Thyroid gland (tissue), 4 donors: ENCODE measurements around the gene TNRC18. TPM values are rescaled to one million over a fixed set of nuclear protein-coding genes. Genes with fewer than 3 reads are reported as not detected.
A peak's percentile ranks its signal among the peaks of the same experiment; 100 is the strongest.

Experiments
- DNase-seq, 2 donors: peaks; one replicate each; pipeline ENCODE4 v3.0.0-alpha.2; 2019
- H3K27ac ChIP-seq, 3 donors: fragments of 200-600 bp; sonication (generic); 1 replicate in 2 of 3; 2 replicates in 1 of 3; pipeline ENCODE4 v1.5.1; 2016 to 2019; ENCODE audit warnings: mild to moderate bottlenecking in 1 of 3, moderate library complexity in 1 of 3
- H3K27me3 ChIP-seq: fragments of 200-600 bp; sonication (generic); one replicate; pipeline ENCODE4 v1.5.1; 2019
- H3K36me3 ChIP-seq, 2 donors: fragments of 200-600 bp; sonication (generic); one replicate each; pipeline ENCODE4 v1.5.1; 2016 to 2019
- H3K4me1 ChIP-seq, 2 donors: fragments of 200-600 bp; sonication (generic); one replicate each; pipeline ENCODE4 v1.5.1; 2017 to 2019
- H3K4me3 ChIP-seq, 3 donors: fragments of 200-600 bp; sonication (generic); replicated peaks in 1 of 3; 1 replicate in 2 of 3; 2 replicates in 1 of 3; pipeline ENCODE4 v1.5.1; 2016; ENCODE audit warnings: mild to moderate bottlenecking in 1 of 3
- H3K9me3 ChIP-seq: fragments of 200-600 bp; sonication (generic); one replicate; pipeline ENCODE4 v1.5.1; 2017
- POLR2A ChIP-seq, 2 donors: fragments of 450-650 bp; IDR thresholded peaks; one replicate each; pipeline ENCODE4 v1.6.1; 2017; ENCODE audit warnings: antibody characterized with exemption in 2 of 2, mild to moderate bottlenecking in 2 of 2, moderate library complexity in 1 of 2
- WGBS, 2 donors: methylation state at CpG; one replicate each; pipeline ENCODE4 v1.1.5; 2017; 5-methylcytosine and 5-hydroxymethylcytosine counted together
- intact Hi-C: fragments of 100-400 bp; cut with DNase I; formaldehyde crosslinking; loops from one replicate; pipeline ENCODE4 v1.15.1; 2023
- total RNA-seq, 4 donors: library from RNA; depleted of rRNA; stranded (reverse); fragments of >200 nt; gene quantifications; one replicate each; pipeline ENCODE4 v1.2.3, GENCODE V29; 2016
- TF ChIP-seq, protein P1 (sequence below), 6 experiments: fragments of 200-600 bp in 3 of 6; fragments of 450-650 bp in 3 of 6; sonication (generic) in 3 of 6; IDR thresholded peaks; one replicate each; pipeline ENCODE4 v1.5.1; 2016 to 2019; ENCODE audit warnings: antibody characterized with exemption in 6 of 6, mild to moderate bottlenecking in 2 of 6, inconsistent platforms in 1 of 6, moderate library complexity in 1 of 6

TNRC18 gene
- total RNA-seq, 4 donors from 2014 or later, result 47.0 to 173 (median 94.8) TPM

DNA sequence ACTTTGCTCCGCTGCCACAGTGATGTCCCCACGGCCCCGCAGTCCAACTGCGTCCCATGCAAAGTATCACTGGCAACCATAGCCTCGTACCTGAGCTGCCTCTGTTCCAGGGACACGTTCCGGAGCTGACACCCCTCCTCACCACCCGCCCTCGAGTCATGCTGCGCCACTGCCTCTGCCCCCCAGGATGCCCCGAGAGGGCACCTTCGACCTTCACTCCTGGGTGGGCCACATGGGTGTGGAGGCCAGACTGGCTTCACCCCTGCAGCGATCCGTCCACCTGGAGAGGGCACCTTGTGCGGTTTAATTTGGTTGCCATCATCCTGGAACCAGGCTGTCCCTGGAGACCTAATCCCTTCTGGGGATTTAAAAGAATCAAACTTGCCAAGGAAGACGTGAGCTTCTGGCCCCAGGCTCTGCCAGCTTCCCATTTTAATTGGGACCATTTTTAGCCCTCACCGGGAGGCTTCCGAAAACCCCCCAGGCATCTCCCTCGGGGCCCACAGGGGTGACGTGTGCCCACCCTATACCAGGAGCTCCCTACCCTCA, 19.2 kb upstream of the TNRC18 start:
- H3K9me3 ChIP-seq, result no peaks in the 10 kb centered on the region
- no peak overlapping the region for H3K27ac ChIP-seq
- no peak overlapping the region for H3K4me3 ChIP-seq
- 91 to 92% methylated on average over 20 of the region's 20 CpGs for WGBS, 2 donors
- TF ChIP-seq POLR2A (IDR thresholded peaks at IDR 0.05), result no peak
- TF ChIP-seq, protein P1, sequence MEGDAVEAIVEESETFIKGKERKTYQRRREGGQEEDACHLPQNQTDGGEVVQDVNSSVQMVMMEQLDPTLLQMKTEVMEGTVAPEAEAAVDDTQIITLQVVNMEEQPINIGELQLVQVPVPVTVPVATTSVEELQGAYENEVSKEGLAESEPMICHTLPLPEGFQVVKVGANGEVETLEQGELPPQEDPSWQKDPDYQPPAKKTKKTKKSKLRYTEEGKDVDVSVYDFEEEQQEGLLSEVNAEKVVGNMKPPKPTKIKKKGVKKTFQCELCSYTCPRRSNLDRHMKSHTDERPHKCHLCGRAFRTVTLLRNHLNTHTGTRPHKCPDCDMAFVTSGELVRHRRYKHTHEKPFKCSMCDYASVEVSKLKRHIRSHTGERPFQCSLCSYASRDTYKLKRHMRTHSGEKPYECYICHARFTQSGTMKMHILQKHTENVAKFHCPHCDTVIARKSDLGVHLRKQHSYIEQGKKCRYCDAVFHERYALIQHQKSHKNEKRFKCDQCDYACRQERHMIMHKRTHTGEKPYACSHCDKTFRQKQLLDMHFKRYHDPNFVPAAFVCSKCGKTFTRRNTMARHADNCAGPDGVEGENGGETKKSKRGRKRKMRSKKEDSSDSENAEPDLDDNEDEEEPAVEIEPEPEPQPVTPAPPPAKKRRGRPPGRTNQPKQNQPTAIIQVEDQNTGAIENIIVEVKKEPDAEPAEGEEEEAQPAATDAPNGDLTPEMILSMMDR (IDR thresholded peaks at IDR 0.05), result no peak
- intact Hi-C loops, result loop anchor here (5.0 kb wide), 1 partner anchor 76 kb away; no protein-coding TSS in a partner anchor
- no peaks in the 10 kb centered on the region for H3K36me3 ChIP-seq
- no peak for DNase-seq
- no peaks in the 10 kb centered on the region for H3K27me3 ChIP-seq
- peaks cover 11 to 19% of the 10 kb centered on the region in 2 donors for H3K4me1 ChIP-seq

DNA sequence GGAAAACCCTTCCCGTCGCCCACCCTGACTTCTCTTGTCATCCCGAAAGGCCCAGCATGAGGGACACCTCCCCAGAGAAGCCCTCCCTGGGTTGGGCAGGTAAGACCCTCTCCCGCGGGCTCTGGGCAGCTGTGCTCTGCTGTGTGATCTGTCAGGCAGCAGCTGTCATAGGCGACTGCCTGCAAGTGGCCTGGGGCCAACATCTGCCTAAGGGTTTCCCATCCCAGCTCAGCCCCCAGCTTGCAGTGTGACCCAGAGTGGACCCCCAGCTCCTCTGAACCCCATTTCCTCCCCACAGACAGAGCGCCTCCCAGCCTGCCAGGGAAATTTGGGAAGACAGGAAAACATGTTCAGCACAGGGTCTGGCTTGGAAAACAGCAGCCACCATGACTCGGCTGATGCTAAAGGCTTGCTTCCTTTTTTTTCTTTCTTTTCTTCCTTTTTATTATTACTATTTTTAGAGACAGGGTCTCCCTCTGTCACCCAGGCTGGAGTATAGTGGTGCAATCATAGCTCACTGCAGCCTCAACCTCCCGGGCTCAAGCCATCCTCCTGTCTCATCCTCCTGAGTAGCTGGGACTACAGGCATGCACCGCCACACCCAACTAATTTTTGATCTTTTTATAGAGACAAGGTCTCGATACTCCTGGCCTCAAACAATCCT, 18.3 kb upstream of the TNRC18 start:
- H3K27ac ChIP-seq, result no peak overlapping the region
- H3K36me3 ChIP-seq, result no peaks in the 10 kb centered on the region
- DNase-seq, result no peak
- H3K4me3 ChIP-seq, result no peak overlapping the region
- no peaks in the 10 kb centered on the region for H3K27me3 ChIP-seq
- intact Hi-C loops, result loop anchor here (5.0 kb wide), 1 partner anchor 75 kb away; no protein-coding TSS in a partner anchor
- no peaks in the 10 kb centered on the region for H3K9me3 ChIP-seq
- H3K4me1 ChIP-seq, result peaks cover 14 to 23% of the 10 kb centered on the region in 2 donors
- WGBS, 2 donors, result 69 to 74% methylated on average over 10 to 11 of the region's 11 CpGs
- TF ChIP-seq, protein P1 (IDR thresholded peaks at IDR 0.05), result no peak
- no peak for TF ChIP-seq POLR2A (IDR thresholded peaks at IDR 0.05)

DNA sequence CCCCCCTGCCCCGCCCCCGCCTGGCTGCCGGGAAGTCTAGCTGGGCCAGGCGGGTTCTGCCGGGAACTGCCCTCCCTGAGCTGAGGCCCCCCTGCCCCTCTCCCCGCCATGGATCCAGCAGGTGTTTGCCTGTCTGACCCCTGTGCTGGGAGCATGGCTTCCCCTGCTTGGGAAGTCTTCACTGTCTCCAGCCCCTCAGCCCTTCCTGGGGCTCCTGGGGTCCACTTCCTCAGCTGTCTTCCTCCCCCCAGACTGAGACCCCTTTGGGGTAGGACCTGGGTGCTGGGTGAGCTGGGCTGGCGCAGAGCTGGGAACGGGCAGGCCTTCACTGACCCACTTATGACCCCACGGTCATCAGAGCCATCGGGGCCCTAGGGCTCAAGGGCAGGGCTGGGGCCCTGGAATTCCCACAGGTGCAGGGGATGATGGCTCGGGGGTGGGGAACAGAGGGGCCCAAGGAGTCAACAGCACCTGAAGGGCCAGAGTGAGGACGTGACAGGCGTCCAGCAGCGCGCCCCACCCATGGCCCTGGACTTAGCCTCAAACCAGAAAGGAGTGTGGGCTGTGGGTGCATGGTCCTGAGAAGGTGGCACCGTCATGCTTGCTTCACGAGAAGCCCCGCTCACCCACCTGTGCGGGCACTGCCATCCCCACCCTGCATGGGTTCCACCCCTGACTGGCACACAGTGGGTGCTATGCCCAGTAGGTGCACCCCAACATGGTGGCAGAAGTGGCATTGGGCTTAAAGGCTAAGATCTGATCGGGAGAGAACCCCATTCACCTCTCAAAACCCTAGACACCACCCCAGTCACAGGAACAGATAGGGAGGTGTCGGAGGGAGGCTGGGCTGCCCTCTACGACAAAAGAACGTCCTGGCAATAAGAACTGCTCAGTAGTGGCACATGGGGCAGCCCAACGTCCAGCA, 16.2 kb upstream of the TNRC18 start:
- Histone ChIP-seq H3K36me3 (no peaks in the 10 kb centered on the region), H3K9me3 (no peaks in the 10 kb centered on the region), H3K4me1 (peaks cover 14 to 23% of the 10 kb centered on the region in 2 donors), H3K27me3 (no peaks in the 10 kb centered on the region), H3K4me3 (no peak overlapping the region), H3K27ac (no peak overlapping the region)
- TF ChIP-seq POLR2A (IDR thresholded peaks at IDR 0.05), result no peak
- TF ChIP-seq, protein P1 (IDR thresholded peaks at IDR 0.05), result no peak
- DNase-seq, result no peak
- intact Hi-C loops, result loop anchor here (5.0 kb wide), 1 partner anchor 73 kb away; no protein-coding TSS in a partner anchor
- 90 to 94% methylated on average over 16 to 18 of the region's 24 CpGs for WGBS, 2 donors

DNA sequence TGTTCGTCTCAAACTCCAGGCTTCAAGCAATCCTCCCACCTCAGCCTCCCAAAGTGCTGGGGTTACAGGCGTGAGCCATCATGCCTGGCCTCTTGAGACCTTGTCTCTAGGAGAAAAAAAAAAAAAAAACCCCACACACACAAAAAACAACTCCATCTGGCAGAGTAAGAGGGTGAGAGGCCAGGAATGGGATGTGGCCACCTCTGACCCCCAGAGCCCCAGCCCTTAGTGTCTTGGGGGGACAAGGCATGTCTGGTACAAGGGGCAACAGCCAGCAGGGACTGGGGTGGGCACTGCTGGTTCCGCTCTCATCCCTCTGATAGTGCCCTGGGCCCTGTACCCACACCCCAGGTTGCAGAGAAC, 15.6 kb upstream of the TNRC18 start:
- DNase-seq, result no peak
- Histone ChIP-seq H3K9me3 (no peaks in the 10 kb centered on the region), H3K4me3 (no peak overlapping the region), H3K27me3 (no peaks in the 10 kb centered on the region), H3K36me3 (no peaks in the 10 kb centered on the region), H3K4me1 (peaks cover 14 to 23% of the 10 kb centered on the region in 2 donors), H3K27ac (peak overlapping the region in 1 of 3 donors; percentile 71)
- intact Hi-C loops, result no loop called here
- no peak for TF ChIP-seq POLR2A (IDR thresholded peaks at IDR 0.05)
- TF ChIP-seq, protein P1 (IDR thresholded peaks at IDR 0.05), result no peak
- 73 to 86% methylated on average over 2 to 3 of the region's 3 CpGs for WGBS, 2 donors
